ENCODE data around the gene POC1A. TPM values are rescaled to one million over a fixed set of nuclear protein-coding genes. Genes with fewer than 3 reads are reported as not detected.

POC1A gene
- total RNA-seq, 4 donors from 2014 or later = 0.84 to 3.1 (median 2.4) TPM

DNA sequence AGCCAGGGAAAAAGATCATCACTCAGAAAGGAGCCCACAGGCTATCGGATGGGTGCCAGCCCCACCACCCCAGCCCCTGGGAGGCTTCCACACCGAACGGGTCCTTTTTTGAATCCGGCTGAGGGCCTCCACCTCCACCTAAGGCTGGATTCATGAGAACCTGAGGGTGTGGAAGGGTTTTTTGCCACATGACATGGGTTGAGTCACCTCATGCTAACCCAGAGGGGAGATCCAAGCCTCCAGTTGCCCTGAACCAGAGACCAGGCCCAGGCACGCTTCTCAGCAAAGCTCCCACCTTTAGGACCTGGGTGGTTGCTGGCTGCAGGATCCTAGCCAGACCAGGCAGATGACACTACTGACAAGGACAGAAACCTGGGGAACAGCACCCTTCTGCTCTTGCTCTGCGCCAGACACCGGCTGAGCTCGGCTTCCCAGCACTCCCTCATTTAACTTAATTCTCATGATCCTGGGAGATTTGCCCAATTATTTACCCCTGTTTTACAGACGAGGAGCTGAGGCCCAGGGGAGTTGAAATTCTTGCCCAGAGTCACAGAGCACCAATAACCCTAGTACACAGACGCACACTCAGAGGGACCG, 123.4 kb downstream of the POC1A start:
- peaks cover 0 to 21% (median 9%) of the 10 kb centered on the region in 4 donors for H3K4me1 ChIP-seq
- no peak overlapping the region for H3K4me3 ChIP-seq
- no peaks in the 10 kb centered on the region for H3K9me3 ChIP-seq
- TF ChIP-seq, protein P1, sequence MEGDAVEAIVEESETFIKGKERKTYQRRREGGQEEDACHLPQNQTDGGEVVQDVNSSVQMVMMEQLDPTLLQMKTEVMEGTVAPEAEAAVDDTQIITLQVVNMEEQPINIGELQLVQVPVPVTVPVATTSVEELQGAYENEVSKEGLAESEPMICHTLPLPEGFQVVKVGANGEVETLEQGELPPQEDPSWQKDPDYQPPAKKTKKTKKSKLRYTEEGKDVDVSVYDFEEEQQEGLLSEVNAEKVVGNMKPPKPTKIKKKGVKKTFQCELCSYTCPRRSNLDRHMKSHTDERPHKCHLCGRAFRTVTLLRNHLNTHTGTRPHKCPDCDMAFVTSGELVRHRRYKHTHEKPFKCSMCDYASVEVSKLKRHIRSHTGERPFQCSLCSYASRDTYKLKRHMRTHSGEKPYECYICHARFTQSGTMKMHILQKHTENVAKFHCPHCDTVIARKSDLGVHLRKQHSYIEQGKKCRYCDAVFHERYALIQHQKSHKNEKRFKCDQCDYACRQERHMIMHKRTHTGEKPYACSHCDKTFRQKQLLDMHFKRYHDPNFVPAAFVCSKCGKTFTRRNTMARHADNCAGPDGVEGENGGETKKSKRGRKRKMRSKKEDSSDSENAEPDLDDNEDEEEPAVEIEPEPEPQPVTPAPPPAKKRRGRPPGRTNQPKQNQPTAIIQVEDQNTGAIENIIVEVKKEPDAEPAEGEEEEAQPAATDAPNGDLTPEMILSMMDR (IDR thresholded peaks at IDR 0.05) = no peak
- TF ChIP-seq EP300 (IDR thresholded peaks at IDR 0.05) (no peak), POLR2A (IDR thresholded peaks at IDR 0.05) (no peak)
- no peak for DNase-seq (ENCODE audit: low spot score in 2 of 2)
- no peak overlapping the region for H3K27ac ChIP-seq
- 88 to 89% methylated on average over 10 to 11 of the region's 11 CpGs for WGBS, 2 donors
- no peaks in the 10 kb centered on the region for H3K36me3 ChIP-seq
- no peaks in the 10 kb centered on the region for H3K27me3 ChIP-seq

DNA sequence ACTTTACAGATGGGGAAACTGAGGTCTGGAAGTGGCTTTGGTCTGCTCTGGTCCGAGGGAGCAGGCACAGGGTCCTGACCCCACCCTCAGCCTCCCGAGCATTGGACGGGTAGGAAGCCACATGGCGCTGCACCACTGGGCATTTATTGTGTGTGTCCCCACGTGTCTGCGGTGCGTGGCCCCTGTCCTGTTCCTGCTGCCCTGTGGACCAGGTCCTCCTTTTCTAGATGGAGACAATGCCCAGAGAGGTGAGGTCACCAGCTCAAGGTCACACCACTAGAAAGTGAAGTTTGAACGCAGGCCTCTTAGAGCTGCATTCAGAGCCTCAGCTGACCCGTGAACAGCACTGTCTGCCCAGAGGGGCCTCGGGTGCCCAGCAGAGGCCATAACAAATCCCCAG, 124.7 kb downstream of the POC1A start:
- WGBS, 2 donors = 67 to 89% methylated on average over 5 to 10 of the region's 10 CpGs
- Histone ChIP-seq H3K9me3 (no peaks in the 10 kb centered on the region), H3K4me1 (peaks cover 0 to 30% (median 10%) of the 10 kb centered on the region in 4 donors), H3K27me3 (no peaks in the 10 kb centered on the region), H3K4me3 (no peak overlapping the region), H3K27ac (peak overlapping the region in 2 of 4 donors; percentile 74 to 78), H3K36me3 (no peaks in the 10 kb centered on the region)
- DNase-seq (ENCODE audit: low spot score in 2 of 2) = no peak
- no peak for TF ChIP-seq POLR2A (IDR thresholded peaks at IDR 0.05)
- TF ChIP-seq EP300 (IDR thresholded peaks at IDR 0.05) = no peak
- TF ChIP-seq, protein P1 (IDR thresholded peaks at IDR 0.05) = no peak

DNA sequence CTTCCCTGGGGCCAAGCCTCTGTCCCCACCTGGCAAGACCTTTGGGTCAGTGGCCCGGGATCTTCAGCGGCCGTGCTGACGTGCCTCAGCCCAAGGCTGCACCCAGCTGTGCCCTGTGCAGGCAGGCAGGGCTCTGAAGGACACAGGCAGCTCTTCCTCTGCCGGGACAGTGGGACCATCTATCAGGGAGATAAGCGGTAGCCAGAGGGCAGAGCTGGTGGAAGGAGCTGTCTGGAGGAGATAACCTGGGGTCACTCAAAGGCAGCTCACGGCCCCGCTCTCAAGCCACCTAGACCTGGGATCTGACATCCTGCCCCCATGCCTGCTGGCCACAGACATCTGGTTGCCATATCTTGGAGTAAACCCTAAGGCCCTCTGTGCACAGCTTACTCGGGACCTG, 125.2 kb downstream of the POC1A start:
- H3K9me3 ChIP-seq = no peaks in the 10 kb centered on the region
- peaks cover 0 to 35% (median 10%) of the 10 kb centered on the region in 4 donors for H3K4me1 ChIP-seq
- H3K27me3 ChIP-seq = no peaks in the 10 kb centered on the region
- no peak overlapping the region for H3K4me3 ChIP-seq
- no peak for DNase-seq (ENCODE audit: low spot score in 2 of 2)
- WGBS, 2 donors = 69 to 71% methylated on average over 6 to 8 of the region's 9 CpGs
- peak overlapping the region in 3 of 4 donors; percentile 38 to 78 (median 74) for H3K27ac ChIP-seq
- TF ChIP-seq POLR2A (IDR thresholded peaks at IDR 0.05) (no peak), EP300 (IDR thresholded peaks at IDR 0.05) (no peak)
- TF ChIP-seq, protein P1 (IDR thresholded peaks at IDR 0.05) = no peak
- no peaks in the 10 kb centered on the region for H3K36me3 ChIP-seq

DNA sequence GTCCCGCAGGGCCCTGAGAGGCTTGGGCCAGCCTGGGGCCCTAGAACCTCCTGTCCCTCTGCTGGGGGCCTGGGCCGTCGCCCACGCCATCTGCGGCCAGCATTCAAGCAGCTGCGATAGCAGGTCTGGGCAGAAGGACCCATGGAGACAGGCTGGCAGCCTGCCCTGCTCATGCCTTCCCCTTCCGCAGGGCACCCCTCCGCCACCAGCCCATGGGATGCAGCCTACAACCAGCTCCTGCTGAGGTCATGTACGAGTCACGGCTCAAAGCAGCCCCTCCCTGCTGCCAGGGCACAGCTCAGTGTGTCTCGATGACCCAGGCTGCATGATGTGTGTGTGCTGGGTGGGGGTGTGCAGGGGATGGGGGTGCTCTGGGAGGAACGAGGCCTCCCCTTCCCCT, 125.7 kb downstream of the POC1A start:
- 54 to 57% methylated on average over 5 to 6 of the region's 12 CpGs for WGBS, 2 donors
- DNase-seq (ENCODE audit: low spot score in 2 of 2) = no peak

DNA sequence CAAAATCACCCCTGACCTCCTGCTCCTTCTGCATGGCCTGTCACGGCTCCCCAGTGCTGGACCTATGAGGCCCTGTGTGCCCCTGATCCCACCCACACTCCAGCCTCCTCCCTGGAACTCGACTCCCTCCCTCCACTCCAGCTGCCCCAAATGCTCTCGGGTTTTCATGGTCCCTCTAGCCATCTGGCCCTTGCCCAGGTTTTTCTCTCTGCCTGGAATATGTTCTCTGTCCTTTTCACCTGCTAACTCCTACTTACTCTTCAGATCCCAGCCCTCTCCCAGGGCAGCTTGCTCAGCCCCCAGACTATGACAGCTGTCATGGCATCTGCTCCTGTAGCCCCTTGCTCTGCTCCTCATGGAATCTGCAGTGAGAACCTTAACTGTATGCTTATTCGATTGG, 128.2 kb downstream of the POC1A start:
- no peak for TF ChIP-seq EP300 (IDR thresholded peaks at IDR 0.05)
- TF ChIP-seq POLR2A (IDR thresholded peaks at IDR 0.05) = no peak
- TF ChIP-seq, protein P1 (IDR thresholded peaks at IDR 0.05) = no peak
- Histone ChIP-seq H3K4me1 (peaks cover 0 to 63% (median 26%) of the 10 kb centered on the region in 4 donors), H3K27ac (peak overlapping the region in 2 of 4 donors; percentile 41 to 45), H3K4me3 (no peak overlapping the region), H3K36me3 (no peaks in the 10 kb centered on the region), H3K27me3 (no peaks in the 10 kb centered on the region), H3K9me3 (no peaks in the 10 kb centered on the region)
- no peak for DNase-seq (ENCODE audit: low spot score in 2 of 2)
- WGBS, 2 donors = 47 to 63% methylated on average over 4 of the region's 4 CpGs

More for the DNA sequence above, 125.7 kb downstream of the POC1A start:
- Histone ChIP-seq H3K36me3 (no peaks in the 10 kb centered on the region), H3K27me3 (no peaks in the 10 kb centered on the region), H3K27ac (peak overlapping the region in 3 of 4 donors; percentile 38 to 78 (median 74)), H3K9me3 (no peaks in the 10 kb centered on the region), H3K4me3 (no peak overlapping the region), H3K4me1 (peaks cover 0 to 39% (median 10%) of the 10 kb centered on the region in 4 donors)
- TF ChIP-seq EP300 (IDR thresholded peaks at IDR 0.05) = peak in 1 of 2 donors; percentile 44
- TF ChIP-seq POLR2A (IDR thresholded peaks at IDR 0.05) = no peak
